Neural cell (in vitro differentiated cells): Measurements from ENCODE around the gene RNF121. TPM values are rescaled to one million over a fixed set of nuclear protein-coding genes. Genes with fewer than 3 reads are reported as not detected.

Source experiments
- H2AFZ ChIP-seq: fragments of 200-600, 300-800 bp; sonication (generic), shearing (Covaris generic); 2 replicates; pipeline ENCODE4 v1.6.0; 2014; ENCODE audit warnings: low read depth, mild to moderate bottlenecking, antibody characterized with exemption, low read length, moderate library complexity
- H3F3A ChIP-seq: fragments of 200-600 bp; shearing (Covaris generic); 2 replicates; pipeline ENCODE4 v1.6.1; 2016; ENCODE audit warnings: mild to moderate bottlenecking, moderate library complexity, mixed read lengths, antibody characterized with exemption, low read length; ENCODE audit not compliant: insufficient read depth, poor library complexity, severe bottlenecking
- H3K27ac ChIP-seq: fragments of 200-600, 300-800 bp; sonication (generic), shearing (Covaris generic); 2 replicates; pipeline ENCODE4 v1.5.1; 2014; ENCODE audit warnings: mild to moderate bottlenecking, low read length, moderate library complexity
- H3K27me3 ChIP-seq: fragments of 300-800, 200-600 bp; sonication (generic), shearing (Covaris generic); 2 replicates; pipeline ENCODE4 v1.6.0; 2014; ENCODE audit warnings: mild to moderate bottlenecking, low read depth, low read length, moderate library complexity; ENCODE audit not compliant: insufficient read depth
- H3K36me3 ChIP-seq: fragments of 300-800, 200-600 bp; sonication (generic), shearing (Covaris generic); 2 replicates; pipeline ENCODE4 v1.5.1; 2014; ENCODE audit warnings: mild to moderate bottlenecking, antibody characterized with exemption, low read length, moderate library complexity; ENCODE audit not compliant: insufficient read depth
- H3K4me2 ChIP-seq: fragments of 300-800, 200-600 bp; sonication (generic), shearing (Covaris generic); 2 replicates; pipeline ENCODE4 v1.6.0; 2014; ENCODE audit warnings: mild to moderate bottlenecking, low read length
- H3K4me3 ChIP-seq: fragments of 300-800, 200-600 bp; sonication (generic), shearing (Covaris generic); 2 replicates; pipeline ENCODE4 v1.5.1; 2014; ENCODE audit warnings: mild to moderate bottlenecking, low read length, moderate library complexity
- H3K79me2 ChIP-seq: fragments of 200-600 bp; shearing (Covaris generic); replicated peaks from 2 replicates; pipeline ENCODE4 v1.6.0; 2014; ENCODE audit warnings: mild to moderate bottlenecking, low read length, moderate library complexity; ENCODE audit not compliant: insufficient read depth
- H3K9ac ChIP-seq: fragments of 300-800, 200-600 bp; sonication (generic), shearing (Covaris generic); 2 replicates; pipeline ENCODE4 v1.6.1; 2016; ENCODE audit warnings: mild to moderate bottlenecking, low read length, mixed read lengths
- H3K9me2 ChIP-seq: fragments of 200-600 bp; shearing (Covaris generic); 2 replicates; pipeline ENCODE4 v1.6.1; 2016; ENCODE audit warnings: mild to moderate bottlenecking, low read length, mixed read lengths; ENCODE audit not compliant: insufficient read depth
- H3K9me3 ChIP-seq: fragments of 200-600, 300-800 bp; sonication (generic), shearing (Covaris generic); 2 replicates; pipeline ENCODE4 v1.6.1; 2016; ENCODE audit warnings: mild to moderate bottlenecking, mixed run types, low read length, moderate library complexity, mixed read lengths
- H4K20me1 ChIP-seq: fragments of 200-600 bp; shearing (Covaris generic); 2 replicates; pipeline ENCODE4 v1.6.1; 2016; ENCODE audit warnings: mild to moderate bottlenecking, mixed run types; ENCODE audit not compliant: insufficient read depth
- CTCF ChIP-seq: fragments of 450-650 bp; IDR thresholded peaks from 2 replicates; pipeline ENCODE4 v1.5.1; 2014; ENCODE audit warnings: antibody characterized with exemption, mild to moderate bottlenecking, moderate library complexity; ENCODE audit not compliant: poor library complexity, severe bottlenecking
- EP300 ChIP-seq: fragments of 450-650 bp; conservative IDR thresholded peaks from 2 replicates; pipeline ENCODE4 v1.6.1; 2014; ENCODE audit warnings: antibody characterized with exemption, mild to moderate bottlenecking, moderate library complexity; ENCODE audit not compliant: poor library complexity, severe bottlenecking
- EZH2 ChIP-seq: fragments of 200-600, 300-800 bp; shearing (Covaris generic), sonication (generic); IDR thresholded peaks from 2 replicates; pipeline ENCODE4 v1.6.1; 2014; ENCODE audit warnings: antibody characterized with exemption, low read length, borderline replicate concordance, mild to moderate bottlenecking; ENCODE audit not compliant: insufficient read depth, poor library complexity, severe bottlenecking
- MXI1 ChIP-seq: fragments of 450-650 bp; conservative IDR thresholded peaks from 2 replicates; pipeline ENCODE4 v1.6.1; 2014; ENCODE audit warnings: antibody characterized with exemption, mild to moderate bottlenecking; ENCODE audit not compliant: poor library complexity, severe bottlenecking
- POLR2AphosphoS5 ChIP-seq: IDR thresholded peaks from 2 replicates; pipeline ENCODE4 v1.6.1; 2012
- RAD21 ChIP-seq: fragments of 450-650 bp; conservative IDR thresholded peaks from 2 replicates; pipeline ENCODE4 v1.6.1; 2014; ENCODE audit warnings: antibody characterized with exemption, mild to moderate bottlenecking, moderate library complexity
- REST ChIP-seq: IDR thresholded peaks from 2 replicates; pipeline ENCODE4 v1.6.1; 2012; ENCODE audit warnings: borderline replicate concordance
- SMC3 ChIP-seq: fragments of 450-650 bp; conservative IDR thresholded peaks from 2 replicates; pipeline ENCODE4 v1.6.1; 2014; ENCODE audit warnings: antibody characterized with exemption, mild to moderate bottlenecking, moderate library complexity; ENCODE audit not compliant: poor library complexity
- TAF1 ChIP-seq: IDR thresholded peaks from 2 replicates; pipeline ENCODE4 v1.6.1; 2012; ENCODE audit warnings: low read depth
- polyA plus RNA-seq: library from polyadenylated mRNA; depleted of rRNA; stranded (reverse); fragments of >200 nt; gene quantifications from 2 replicates; pipeline ENCODE4 v1.2.3, GENCODE V29; 2014

Gene RNF121
- polyA plus RNA-seq, 1 donor from 2014 or later, result 21.2 TPM

GRCh38 chr11:72008728-72009127 lies 79.9 kb downstream of the RNF121 start:
- H3K36me3 ChIP-seq, result peaks cover 7% of the 10 kb centered on the region
- H3K9ac ChIP-seq, result no peak overlapping the region
- H3K27me3 ChIP-seq, result no peaks in the 10 kb centered on the region
- no peaks in the 10 kb centered on the region for H3K79me2 ChIP-seq
- TF ChIP-seq MXI1 (no peak), EP300 (no peak), SMC3 (no peak), RAD21 (no peak), REST (no peak), CTCF (no peak), TAF1 (no peak), EZH2 (no peak), POLR2AphosphoS5 (no peak)
- no peak overlapping the region for H2AFZ ChIP-seq
- no peaks in the 10 kb centered on the region for H3F3A ChIP-seq
- H3K9me3 ChIP-seq, result no peaks in the 10 kb centered on the region
- H3K9me2 ChIP-seq, result no peaks in the 10 kb centered on the region
- no peak overlapping the region for H3K27ac ChIP-seq
- no peak overlapping the region for H3K4me3 ChIP-seq
- no peak overlapping the region for H3K4me2 ChIP-seq
- H4K20me1 ChIP-seq, result peaks cover 3% of the 10 kb centered on the region

GRCh38 chr11:72009156-72009555 lies 80.3 kb downstream of the RNF121 start:
- H3K9me3 ChIP-seq, result no peaks in the 10 kb centered on the region
- peaks cover 7% of the 10 kb centered on the region for H3K36me3 ChIP-seq
- no peak overlapping the region for H3K4me2 ChIP-seq
- peaks cover 3% of the 10 kb centered on the region for H4K20me1 ChIP-seq
- H3K27ac ChIP-seq, result no peak overlapping the region
- H3F3A ChIP-seq, result no peaks in the 10 kb centered on the region
- no peaks in the 10 kb centered on the region for H3K27me3 ChIP-seq
- H3K9ac ChIP-seq, result no peak overlapping the region
- no peak for TF ChIP-seq SMC3
- no peak for TF ChIP-seq REST
- TF ChIP-seq MXI1, result no peak
- no peak for TF ChIP-seq EZH2
- no peak overlapping the region for H2AFZ ChIP-seq
- H3K4me3 ChIP-seq, result no peak overlapping the region
- no peaks in the 10 kb centered on the region for H3K9me2 ChIP-seq
- no peaks in the 10 kb centered on the region for H3K79me2 ChIP-seq
